Gastroesophageal sphincter (tissue), 4 donors: Measurements from ENCODE around the gene SEMA3A. TPM values are rescaled to one million over a fixed set of nuclear protein-coding genes. Genes with fewer than 3 reads are reported as not detected.

Source experiments
- ATAC-seq: fragments of 150-250 bp; one replicate; pipeline ENCODE4 v1.9.1; 2016; ENCODE audit warnings: mild to moderate bottlenecking, moderate library complexity
- H3K27ac ChIP-seq, 4 donors: fragments of 200-600 bp; sonication (generic) in 3 of 4; 1 replicate in 3 of 4; 2 replicates in 1 of 4; pipeline ENCODE4 v1.5.1; 2016 to 2019
- H3K27me3 ChIP-seq: fragments of 200-600 bp; sonication (generic); one replicate; pipeline ENCODE4 v1.5.1; 2019
- H3K36me3 ChIP-seq, 2 donors: fragments of 200-600 bp; sonication (generic); one replicate each; pipeline ENCODE4 v1.5.1; 2019; ENCODE audit warnings: control low read depth in 1 of 2
- H3K4me1 ChIP-seq, 3 donors: fragments of 200-600 bp; sonication (generic); 1 replicate in 2 of 3; 2 replicates in 1 of 3; pipeline ENCODE4 v1.5.1; 2016 to 2019; ENCODE audit warnings: control low read depth in 2 of 3
- H3K4me3 ChIP-seq, 2 donors: fragments of 200-600 bp; sonication (generic); one replicate each; pipeline ENCODE4 v1.5.1; 2019; ENCODE audit warnings: mild to moderate bottlenecking in 1 of 2, moderate library complexity in 1 of 2
- H3K9me3 ChIP-seq, 3 donors: fragments of 200-600 bp; sonication (generic); one replicate each; pipeline ENCODE4 v1.5.1; 2017 to 2019; ENCODE audit warnings: control low read depth in 2 of 3
- CTCF ChIP-seq, 4 experiments: fragments of 200-600 bp in 2 of 4; fragments of 450-650 bp in 2 of 4; sonication (generic) in 1 of 4; IDR thresholded peaks; one replicate each; pipeline ENCODE4 v1.5.1; 2017 to 2019; ENCODE audit warnings: antibody characterized with exemption in 4 of 4, mild to moderate bottlenecking in 2 of 4, moderate library complexity in 2 of 4
- EP300 ChIP-seq: sonication (generic); formaldehyde crosslinking; IDR thresholded peaks from one replicate; pipeline ENCODE4 v1.6.1; 2017; ENCODE audit warnings: antibody characterized with exemption, mild to moderate bottlenecking
- POLR2A ChIP-seq, 2 donors: fragments of 450-650 bp; IDR thresholded peaks; one replicate each; pipeline ENCODE4 v1.6.1; 2017; ENCODE audit warnings: antibody characterized with exemption in 2 of 2, mild to moderate bottlenecking in 2 of 2, moderate library complexity in 1 of 2
- POLR2AphosphoS5 ChIP-seq: sonication (generic); formaldehyde crosslinking; IDR thresholded peaks from one replicate; pipeline ENCODE4 v1.6.1; 2017; ENCODE audit warnings: antibody characterized with exemption
- WGBS, 2 donors: methylation state at CpG; one replicate each; pipeline ENCODE4 v1.1.5; 2018; ENCODE audit warnings: low coverage in 1 of 2; 5-methylcytosine and 5-hydroxymethylcytosine counted together
- total RNA-seq, 4 donors: library from RNA; depleted of rRNA; stranded (reverse); fragments of >200 nt; gene quantifications; one replicate each; pipeline ENCODE4 v1.1.0, GENCODE V29; 2016

The SEMA3A gene
- total RNA-seq, 4 donors from 2014 or later: 24.6 to 61.6 (median 33.0) TPM

- H3K27me3 ChIP-seq: no peaks in the 10 kb centered on the region
- TF ChIP-seq CTCF (IDR thresholded peaks at IDR 0.05) (no peak), POLR2AphosphoS5 (no peak), POLR2A (IDR thresholded peaks at IDR 0.05) (no peak), EP300 (no peak)
- H3K4me1 ChIP-seq: peaks cover 0 to 46% (median 0%) of the 10 kb centered on the region in 3 donors
- 93 to 96% methylated on average over 2 of the region's 2 CpGs for WGBS, 2 donors
- no peak for ATAC-seq
- H3K36me3 ChIP-seq: no peaks in the 10 kb centered on the region
- no peak overlapping the region for H3K4me3 ChIP-seq
- no peaks in the 10 kb centered on the region for H3K9me3 ChIP-seq
- no peak overlapping the region for H3K27ac ChIP-seq
Measured at GRCh38 chr7:84022009-84022408, 172.6 kb downstream of the SEMA3A start.

DNA sequence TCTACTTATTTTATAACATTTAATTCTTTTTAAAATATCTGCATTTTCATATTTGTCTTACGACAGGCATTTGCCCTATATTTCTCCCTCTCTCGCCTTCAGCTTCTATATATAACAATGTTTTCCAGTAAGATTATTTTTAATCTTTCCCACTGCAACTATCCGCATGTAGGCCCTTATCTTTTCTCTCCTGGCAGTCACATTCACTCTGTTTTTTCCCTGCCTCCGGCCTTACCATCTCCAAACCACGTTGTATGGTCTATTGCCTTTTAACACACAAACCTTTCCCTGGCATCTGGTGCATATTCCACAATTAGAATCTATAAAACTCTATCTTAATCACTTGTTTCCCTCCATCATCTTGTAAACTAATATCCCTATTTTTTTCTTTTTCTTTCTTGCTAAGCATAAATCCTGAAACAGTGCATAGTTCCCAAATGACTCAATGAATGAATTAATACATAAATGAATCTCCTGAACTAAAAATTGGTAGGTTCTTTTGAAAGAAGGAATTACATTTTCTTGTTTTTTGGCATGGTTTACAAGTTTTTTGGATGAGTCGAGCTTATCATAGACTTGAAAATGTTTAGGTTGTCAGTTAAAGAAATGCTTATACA lies 173.2 kb downstream of the SEMA3A start:
- WGBS, 2 donors: 49 to 85% methylated on average over 5 to 6 of the region's 6 CpGs
- no peak overlapping the region for H3K27ac ChIP-seq
- H3K36me3 ChIP-seq: no peaks in the 10 kb centered on the region
- H3K4me1 ChIP-seq: peaks cover 0 to 46% (median 0%) of the 10 kb centered on the region in 3 donors
- TF ChIP-seq POLR2AphosphoS5 (no peak), CTCF (IDR thresholded peaks at IDR 0.05) (no peak), EP300 (no peak), POLR2A (IDR thresholded peaks at IDR 0.05) (no peak)
- H3K9me3 ChIP-seq: no peaks in the 10 kb centered on the region
- ATAC-seq: no peak
- no peaks in the 10 kb centered on the region for H3K27me3 ChIP-seq
- no peak overlapping the region for H3K4me3 ChIP-seq

- ATAC-seq: no peak
- Histone ChIP-seq H3K27ac (no peak overlapping the region), H3K4me3 (no peak overlapping the region), H3K9me3 (no peaks in the 10 kb centered on the region), H3K36me3 (peaks cover 0 to 7% of the 10 kb centered on the region in 2 donors), H3K4me1 (peaks cover 0 to 19% (median 0%) of the 10 kb centered on the region in 3 donors), H3K27me3 (no peaks in the 10 kb centered on the region)
- WGBS, 2 donors: 22 to 48% methylated on average over 2 of the region's 2 CpGs
- TF ChIP-seq POLR2A (IDR thresholded peaks at IDR 0.05) (no peak), CTCF (IDR thresholded peaks at IDR 0.05) (no peak), EP300 (no peak), POLR2AphosphoS5 (no peak)
Measured at GRCh38 chr7:84017651-84018050, 176.9 kb downstream of the SEMA3A start.

GRCh38 chr7:84013616-84014240 lies 180.9 kb downstream of the SEMA3A start:
- Histone ChIP-seq H3K27me3 (no peaks in the 10 kb centered on the region), H3K36me3 (peaks cover 0 to 12% of the 10 kb centered on the region in 2 donors), H3K4me3 (no peak overlapping the region), H3K9me3 (no peaks in the 10 kb centered on the region), H3K4me1 (peaks cover 0 to 8% (median 0%) of the 10 kb centered on the region in 3 donors), H3K27ac (no peak overlapping the region)
- 86 to 94% methylated on average over 5 to 6 of the region's 6 CpGs for WGBS, 2 donors
- no peak for TF ChIP-seq POLR2A (IDR thresholded peaks at IDR 0.05)
- ATAC-seq: no peak

- no CpG with 5 or more reads among the region's 1 CpG for WGBS, 2 donors
- Histone ChIP-seq H3K4me1 (no peaks in the 10 kb centered on the region), H3K9me3 (no peaks in the 10 kb centered on the region), H3K27ac (no peak overlapping the region), H3K4me3 (no peak overlapping the region), H3K27me3 (no peaks in the 10 kb centered on the region), H3K36me3 (peaks cover 0 to 37% of the 10 kb centered on the region in 2 donors)
- ATAC-seq: no peak
- TF ChIP-seq CTCF (IDR thresholded peaks at IDR 0.05) (no peak), POLR2AphosphoS5 (no peak), EP300 (no peak), POLR2A (IDR thresholded peaks at IDR 0.05) (no peak)
Measured at GRCh38 chr7:84009782-84010181, 184.8 kb downstream of the SEMA3A start.
